ENCODE measurements around the gene SYNCRIP.

- TF ChIP-seq CTCF (IDR thresholded peaks at IDR 0.05 in 4 of 5, conservative IDR thresholded peaks at IDR 0.05 in 1 of 5), result no peak
- TF ChIP-seq POLR2A (IDR thresholded peaks at IDR 0.05), result no peak
Observed at GRCh38 chr6:85585741-85586140, 56.9 kb downstream of the SYNCRIP start.
